Fibroblast of lung (primary cell): ENCODE results near the gene NFAT5. TPM values are rescaled to one million over a fixed set of nuclear protein-coding genes. Genes with fewer than 3 reads are reported as not detected.
A peak's percentile ranks its signal among the peaks of the same experiment; 100 is the strongest.

Experiments used
- DNase-seq, 2 donors: peaks; one replicate each; pipeline versions ENCODE4 v3.0.0 to v3.0.0-alpha.2; 2010; ENCODE audit warnings: low read depth in 2 of 2
- H2AFZ ChIP-seq: 2 replicates; pipeline ENCODE4 v1.5.1; 2012; ENCODE audit warnings: low read length, control low read depth, inconsistent platforms
- H3K27ac ChIP-seq: 2 replicates; pipeline ENCODE4 v1.5.1; 2011; ENCODE audit warnings: low read length, control low read depth; ENCODE audit not compliant: insufficient read depth
- H3K27me3 ChIP-seq: 2 replicates; pipeline ENCODE4 v1.5.1; 2011; ENCODE audit warnings: mild to moderate bottlenecking, low read length; ENCODE audit not compliant: control insufficient read depth, insufficient read depth
- H3K36me3 ChIP-seq: 2 replicates; pipeline ENCODE4 v1.5.1; 2011; ENCODE audit warnings: low read length; ENCODE audit not compliant: control insufficient read depth, insufficient read depth
- H3K4me1 ChIP-seq: 2 replicates; pipeline ENCODE4 v1.5.1; 2011; ENCODE audit warnings: low read length; ENCODE audit not compliant: control insufficient read depth, insufficient read depth; ENCODE audit errors: extremely low read depth
- H3K4me2 ChIP-seq: 2 replicates; pipeline ENCODE4 v1.5.1; 2011; ENCODE audit warnings: low read length, control low read depth; ENCODE audit not compliant: insufficient read depth; ENCODE audit errors: extremely low read depth
- H3K4me3 ChIP-seq, 4 experiments: fragments of 200-600 bp in 1 of 4; sonication (generic) in 1 of 4; replicated peaks in 1 of 4; 2 replicates each; pipeline ENCODE4 v1.5.1; 2011 to 2016; ENCODE audit warnings: low read length in 4 of 4, low read depth in 3 of 4, mild to moderate bottlenecking in 3 of 4, control low read depth in 2 of 4, inconsistent platforms in 1 of 4, mixed read lengths in 1 of 4; ENCODE audit not compliant: insufficient read depth in 1 of 4; ENCODE audit errors: control extremely low read depth in 1 of 4
- H3K79me2 ChIP-seq: 2 replicates; pipeline ENCODE4 v1.5.1; 2012; ENCODE audit warnings: mild to moderate bottlenecking, low read length, inconsistent platforms; ENCODE audit not compliant: control insufficient read depth, insufficient read depth
- H3K9ac ChIP-seq: 2 replicates; pipeline ENCODE4 v1.5.1; 2011; ENCODE audit warnings: mild to moderate bottlenecking, low read length, control low read depth; ENCODE audit not compliant: insufficient read depth
- H3K9me3 ChIP-seq: 2 replicates; pipeline ENCODE4 v1.5.1; 2012; ENCODE audit warnings: low read depth, low read length; ENCODE audit not compliant: control insufficient read depth, insufficient read depth
- H4K20me1 ChIP-seq: 2 replicates; pipeline ENCODE4 v1.5.1; 2011; ENCODE audit warnings: low read length; ENCODE audit not compliant: control insufficient read depth, insufficient read depth; ENCODE audit errors: extremely low read depth
- EZH2 ChIP-seq: IDR thresholded peaks from 2 replicates; pipeline ENCODE4 v1.5.1; 2012; ENCODE audit warnings: low read length, control low read depth, mild to moderate bottlenecking; ENCODE audit errors: missing control alignments
- polyA plus RNA-seq, 2 donors: library from polyadenylated mRNA; depleted of rRNA in 1 of 2; stranded (reverse) in 1 of 2; unstranded in 1 of 2; fragments of >200 nt; gene quantifications; 2 replicates each; pipeline ENCODE4 v1.2.1, GENCODE V29; 2011 to 2012; ENCODE audit warnings: missing spikeins in 1 of 2
- total RNA-seq: library from RNA; depleted of rRNA; stranded (reverse); fragments of >200 nt; gene quantifications from 2 replicates; pipeline ENCODE4 v1.2.1, GENCODE V29; 2014
- TF ChIP-seq, protein P1 (sequence below), 2 donors: IDR thresholded peaks in 1 of 2; conservative IDR thresholded peaks in 1 of 2; 1 replicate in 1 of 2; 2 replicates in 1 of 2; pipeline ENCODE4 v1.5.1; 2011 to 2012; ENCODE audit warnings: low read length in 2 of 2, control low read depth in 1 of 2, inconsistent platforms in 1 of 2, low read depth in 1 of 2, mild to moderate bottlenecking in 1 of 2

Gene NFAT5
- total and polyA plus RNA-seq, 2 donors (not counting 1 experiment from before 2014, with no cell fraction given), result 33.4 to 39.4 TPM

- Histone ChIP-seq H3K4me3 (peak overlapping the region in 2 of 4 experiments; percentile 76 to 93), H3K36me3 (no peaks in the 10 kb centered on the region), H3K27me3 (no peaks in the 10 kb centered on the region), H3K4me2 (peak overlapping the region; percentile 53), H2AFZ (no peak overlapping the region), H3K9ac (no peak overlapping the region), H3K9me3 (no peaks in the 10 kb centered on the region), H4K20me1 (no peaks in the 10 kb centered on the region), H3K4me1 (peaks cover 3% of the 10 kb centered on the region), H3K27ac (no peak overlapping the region), H3K79me2 (peaks cover 32% of the 10 kb centered on the region)
- TF ChIP-seq EZH2, result no peak
- TF ChIP-seq, protein P1, sequence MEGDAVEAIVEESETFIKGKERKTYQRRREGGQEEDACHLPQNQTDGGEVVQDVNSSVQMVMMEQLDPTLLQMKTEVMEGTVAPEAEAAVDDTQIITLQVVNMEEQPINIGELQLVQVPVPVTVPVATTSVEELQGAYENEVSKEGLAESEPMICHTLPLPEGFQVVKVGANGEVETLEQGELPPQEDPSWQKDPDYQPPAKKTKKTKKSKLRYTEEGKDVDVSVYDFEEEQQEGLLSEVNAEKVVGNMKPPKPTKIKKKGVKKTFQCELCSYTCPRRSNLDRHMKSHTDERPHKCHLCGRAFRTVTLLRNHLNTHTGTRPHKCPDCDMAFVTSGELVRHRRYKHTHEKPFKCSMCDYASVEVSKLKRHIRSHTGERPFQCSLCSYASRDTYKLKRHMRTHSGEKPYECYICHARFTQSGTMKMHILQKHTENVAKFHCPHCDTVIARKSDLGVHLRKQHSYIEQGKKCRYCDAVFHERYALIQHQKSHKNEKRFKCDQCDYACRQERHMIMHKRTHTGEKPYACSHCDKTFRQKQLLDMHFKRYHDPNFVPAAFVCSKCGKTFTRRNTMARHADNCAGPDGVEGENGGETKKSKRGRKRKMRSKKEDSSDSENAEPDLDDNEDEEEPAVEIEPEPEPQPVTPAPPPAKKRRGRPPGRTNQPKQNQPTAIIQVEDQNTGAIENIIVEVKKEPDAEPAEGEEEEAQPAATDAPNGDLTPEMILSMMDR (conservative IDR thresholded peaks at IDR 0.05 in 1 of 2, IDR thresholded peaks at IDR 0.05 in 1 of 2; ENCODE audit: low read depth in 1 of 2, low read length in 2 of 2), result no peak
- DNase-seq, result peak; percentile 17 to 22
Observed at GRCh38 chr16:69563605-69564580, 1.9 kb upstream of the NFAT5 start.

DNA sequence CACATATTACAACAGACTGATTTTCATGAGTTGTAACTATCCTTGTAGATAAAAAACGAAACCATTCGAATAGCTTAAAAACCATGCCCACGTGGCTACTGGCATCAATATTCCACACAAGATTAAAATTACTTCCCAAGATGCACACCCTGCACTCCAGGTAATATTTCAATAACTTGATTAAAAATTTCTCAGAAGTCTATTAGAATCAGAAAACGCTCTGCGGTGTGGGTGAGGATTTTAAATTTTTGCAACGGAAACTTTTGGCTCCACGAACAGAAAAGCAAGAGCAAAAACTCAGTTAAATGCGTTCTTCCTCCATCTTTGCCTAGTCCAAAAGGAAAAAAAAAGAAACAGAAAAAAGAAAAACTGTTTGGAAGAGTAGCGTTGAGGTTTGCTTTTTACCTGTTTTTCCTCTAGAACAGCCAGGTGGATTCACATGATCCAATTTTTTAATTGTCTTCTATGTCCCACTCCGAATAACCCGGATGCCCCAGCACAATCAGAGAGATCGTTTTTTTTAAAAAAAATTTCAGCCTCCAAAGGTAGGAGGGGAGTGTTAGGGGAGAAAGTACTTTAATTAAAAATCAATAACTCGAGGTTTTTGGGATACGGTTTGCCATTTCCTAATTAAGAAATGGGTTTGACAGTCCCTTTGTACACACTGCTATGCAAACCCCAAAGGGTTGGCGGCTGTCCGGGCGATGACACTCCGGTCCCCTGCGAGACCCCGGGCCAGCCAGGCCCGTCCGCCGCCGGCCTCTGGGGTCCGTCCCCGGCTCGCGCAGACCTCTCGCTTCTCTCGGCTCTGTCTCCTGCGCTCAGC, 708 bp upstream of the NFAT5 start:
- Histone ChIP-seq H3K4me2 (peak overlapping the region; percentile 84), H3K36me3 (no peaks in the 10 kb centered on the region), H4K20me1 (no peaks in the 10 kb centered on the region), H3K27ac (peak overlapping the region; percentile 92), H3K4me1 (peaks cover 3% of the 10 kb centered on the region), H3K79me2 (peaks cover 44% of the 10 kb centered on the region), H3K4me3 (peak overlapping the region; percentile 61 to 93 (median 78)), H3K9me3 (no peaks in the 10 kb centered on the region), H3K9ac (peak overlapping the region; percentile 79), H3K27me3 (no peaks in the 10 kb centered on the region), H2AFZ (peak overlapping the region; percentile 31)
- no peak for TF ChIP-seq EZH2
- TF ChIP-seq, protein P1 (conservative IDR thresholded peaks at IDR 0.05 in 1 of 2, IDR thresholded peaks at IDR 0.05 in 1 of 2; ENCODE audit: low read depth in 1 of 2, low read length in 2 of 2), result no peak
- peak; percentile 13 to 32 for DNase-seq
